ENCODE data around the gene GJE1.
"Not testable (repeated sequence)": the region's sequence is repeated elsewhere in the genome, so short reads cannot be mapped to it uniquely, and the experiment has no call there.

The GJE1 gene

GRCh38 chr6:142138876-142139275 is 6.2 kb downstream of the GJE1 start:
- H3K4me3 ChIP-seq (ENCODE audit: low read length) = no peak overlapping the region
- no peaks in the 10 kb centered on the region for H3K27me3 ChIP-seq (replicated peaks; ENCODE audit: control insufficient read depth, insufficient read depth, low read length)
- DNase-seq (ENCODE audit: low read depth) = no peak
- no peaks in the 10 kb centered on the region for H3K36me3 ChIP-seq (ENCODE audit: control insufficient read depth, insufficient read depth, low read length, severe bottlenecking)
- no peak overlapping the region for H3K9ac ChIP-seq (ENCODE audit: low read length)
- no peaks in the 10 kb centered on the region for H3K9me3 ChIP-seq (ENCODE audit: control insufficient read depth, low read length)
- no peaks in the 10 kb centered on the region for H3K4me1 ChIP-seq (ENCODE audit: control insufficient read depth, insufficient read depth, low read length)

GRCh38 chr6:142141531-142141930 is 8.8 kb downstream of the GJE1 start:
- not testable (repeated sequence) for H3K27me3 ChIP-seq (replicated peaks; ENCODE audit: control insufficient read depth, insufficient read depth, low read length); H3K4me1 ChIP-seq (ENCODE audit: control insufficient read depth, insufficient read depth, low read length); H3K9me3 ChIP-seq (ENCODE audit: control insufficient read depth, low read length); DNase-seq (ENCODE audit: low read depth); H3K9ac ChIP-seq (ENCODE audit: low read length); H3K36me3 ChIP-seq (ENCODE audit: control insufficient read depth, insufficient read depth, low read length, severe bottlenecking); H3K4me3 ChIP-seq (ENCODE audit: low read length)

- Histone ChIP-seq H3K27me3 (replicated peaks; ENCODE audit: control insufficient read depth, insufficient read depth, low read length) (no peaks in the 10 kb centered on the region), H3K9me3 (ENCODE audit: control insufficient read depth, low read length) (no peaks in the 10 kb centered on the region), H3K36me3 (ENCODE audit: control insufficient read depth, insufficient read depth, low read length, severe bottlenecking) (no peaks in the 10 kb centered on the region), H3K4me3 (ENCODE audit: low read length) (peak within 1 kb of the TSS; percentile 97), H3K9ac (ENCODE audit: low read length) (peak within 1 kb of the TSS; percentile 94), H3K4me1 (ENCODE audit: control insufficient read depth, insufficient read depth, low read length) (peaks cover 19% of the 10 kb centered on the region)
- DNase-seq (ENCODE audit: low read depth) = peak; percentile 100
Measured at GRCh38 chr6:142146828-142147662, 14.3 kb downstream of the GJE1 start, which contains the start of the genes NMBR and VTA1. NMBR (minus strand) TSS chr6:142147122; CDS start chr6:142088658, 58,464 bp downstream. VTA1 (plus strand) TSS chr6:142147263; CDS start chr6:142147288, 25 bp downstream.

DNA sequence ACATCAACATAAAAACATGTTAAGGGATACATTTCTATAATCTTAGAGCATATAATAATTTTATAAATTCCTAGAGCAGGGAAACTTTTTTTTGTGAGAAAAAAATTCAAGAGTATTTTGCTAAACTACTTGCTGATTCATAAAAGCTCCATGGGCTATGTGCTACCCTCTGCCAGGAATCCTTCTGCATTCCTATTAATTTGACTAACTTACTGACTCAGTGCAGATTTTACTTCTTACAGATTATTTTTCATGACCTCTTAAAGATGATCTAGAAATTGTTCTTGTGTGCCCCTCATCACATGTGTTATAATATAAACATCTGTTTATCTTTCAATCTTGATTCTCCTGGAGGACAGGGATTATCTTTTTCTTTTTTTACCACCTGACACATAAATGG is 20.0 kb downstream of the GJE1 start:
- H3K9me3 ChIP-seq (ENCODE audit: control insufficient read depth, low read length) = no peaks in the 10 kb centered on the region
- H3K27me3 ChIP-seq (replicated peaks; ENCODE audit: control insufficient read depth, insufficient read depth, low read length) = no peaks in the 10 kb centered on the region
- DNase-seq (ENCODE audit: low read depth) = peak; percentile 76
- H3K4me1 ChIP-seq (ENCODE audit: control insufficient read depth, insufficient read depth, low read length) = peaks cover 44% of the 10 kb centered on the region
- H3K4me3 ChIP-seq (ENCODE audit: low read length) = peak overlapping the region; percentile 32
- H3K36me3 ChIP-seq (ENCODE audit: control insufficient read depth, insufficient read depth, low read length, severe bottlenecking) = no peaks in the 10 kb centered on the region
- H3K9ac ChIP-seq (ENCODE audit: low read length) = peak overlapping the region; percentile 35

- DNase-seq (ENCODE audit: low read depth) = no peak
- H3K9ac ChIP-seq (ENCODE audit: low read length) = peak overlapping the region; percentile 35
- H3K36me3 ChIP-seq (ENCODE audit: control insufficient read depth, insufficient read depth, low read length, severe bottlenecking) = no peaks in the 10 kb centered on the region
- H3K4me3 ChIP-seq (ENCODE audit: low read length) = peak overlapping the region; percentile 32
- no peaks in the 10 kb centered on the region for H3K27me3 ChIP-seq (replicated peaks; ENCODE audit: control insufficient read depth, insufficient read depth, low read length)
- peaks cover 40% of the 10 kb centered on the region for H3K4me1 ChIP-seq (ENCODE audit: control insufficient read depth, insufficient read depth, low read length)
- no peaks in the 10 kb centered on the region for H3K9me3 ChIP-seq (ENCODE audit: control insufficient read depth, low read length)
Measured at GRCh38 chr6:142153196-142153595, 20.5 kb downstream of the GJE1 start.

DNA sequence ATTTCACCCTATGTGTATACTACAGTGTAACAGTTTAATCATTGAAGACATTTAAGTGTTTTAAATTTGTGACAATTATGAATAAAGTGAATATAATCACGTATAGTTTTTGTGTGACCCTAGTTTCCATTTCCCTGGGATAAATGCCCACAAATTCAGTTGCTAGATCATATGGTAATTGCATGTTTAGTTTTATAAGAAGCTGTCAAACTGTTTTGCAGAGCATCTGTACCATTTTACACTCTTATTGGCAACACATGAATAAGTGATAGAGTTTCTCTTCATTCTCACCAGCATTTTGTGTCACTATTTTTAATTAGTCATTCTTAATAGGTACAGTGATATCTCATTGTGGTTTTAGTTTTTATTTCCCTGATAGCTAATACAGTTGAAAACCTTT is 21.6 kb downstream of the GJE1 start:
- no peak overlapping the region for H3K9ac ChIP-seq (ENCODE audit: low read length)
- H3K36me3 ChIP-seq (ENCODE audit: control insufficient read depth, insufficient read depth, low read length, severe bottlenecking) = no peaks in the 10 kb centered on the region
- H3K4me3 ChIP-seq (ENCODE audit: low read length) = no peak overlapping the region
- peaks cover 28% of the 10 kb centered on the region for H3K4me1 ChIP-seq (ENCODE audit: control insufficient read depth, insufficient read depth, low read length)
- no peaks in the 10 kb centered on the region for H3K27me3 ChIP-seq (replicated peaks; ENCODE audit: control insufficient read depth, insufficient read depth, low read length)
- DNase-seq (ENCODE audit: low read depth) = no peak
- H3K9me3 ChIP-seq (ENCODE audit: control insufficient read depth, low read length) = no peaks in the 10 kb centered on the region

DNA sequence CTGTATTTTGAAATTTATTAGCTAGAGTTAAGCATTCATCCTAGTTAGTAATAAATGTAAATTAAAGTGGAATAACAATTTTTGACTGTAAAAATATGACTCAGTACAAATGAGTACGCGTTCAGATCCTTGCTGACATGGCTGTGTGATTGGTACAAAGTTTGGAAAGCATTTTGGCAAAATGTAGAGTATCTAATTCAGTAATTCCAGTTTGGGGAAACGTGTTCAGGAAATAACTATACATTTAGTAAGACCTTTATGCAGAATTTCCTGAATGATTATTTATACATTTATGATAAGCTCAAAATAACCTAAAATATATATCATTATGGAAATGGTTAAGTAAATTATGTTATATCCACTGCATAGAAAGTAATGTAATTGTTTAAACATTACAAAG is 22.4 kb downstream of the GJE1 start:
- no peaks in the 10 kb centered on the region for H3K27me3 ChIP-seq (replicated peaks; ENCODE audit: control insufficient read depth, insufficient read depth, low read length)
- no peaks in the 10 kb centered on the region for H3K36me3 ChIP-seq (ENCODE audit: control insufficient read depth, insufficient read depth, low read length, severe bottlenecking)
- no peak for DNase-seq (ENCODE audit: low read depth)
- peaks cover 25% of the 10 kb centered on the region for H3K4me1 ChIP-seq (ENCODE audit: control insufficient read depth, insufficient read depth, low read length)
- no peaks in the 10 kb centered on the region for H3K9me3 ChIP-seq (ENCODE audit: control insufficient read depth, low read length)
- H3K4me3 ChIP-seq (ENCODE audit: low read length) = no peak overlapping the region
- H3K9ac ChIP-seq (ENCODE audit: low read length) = no peak overlapping the region

DNA sequence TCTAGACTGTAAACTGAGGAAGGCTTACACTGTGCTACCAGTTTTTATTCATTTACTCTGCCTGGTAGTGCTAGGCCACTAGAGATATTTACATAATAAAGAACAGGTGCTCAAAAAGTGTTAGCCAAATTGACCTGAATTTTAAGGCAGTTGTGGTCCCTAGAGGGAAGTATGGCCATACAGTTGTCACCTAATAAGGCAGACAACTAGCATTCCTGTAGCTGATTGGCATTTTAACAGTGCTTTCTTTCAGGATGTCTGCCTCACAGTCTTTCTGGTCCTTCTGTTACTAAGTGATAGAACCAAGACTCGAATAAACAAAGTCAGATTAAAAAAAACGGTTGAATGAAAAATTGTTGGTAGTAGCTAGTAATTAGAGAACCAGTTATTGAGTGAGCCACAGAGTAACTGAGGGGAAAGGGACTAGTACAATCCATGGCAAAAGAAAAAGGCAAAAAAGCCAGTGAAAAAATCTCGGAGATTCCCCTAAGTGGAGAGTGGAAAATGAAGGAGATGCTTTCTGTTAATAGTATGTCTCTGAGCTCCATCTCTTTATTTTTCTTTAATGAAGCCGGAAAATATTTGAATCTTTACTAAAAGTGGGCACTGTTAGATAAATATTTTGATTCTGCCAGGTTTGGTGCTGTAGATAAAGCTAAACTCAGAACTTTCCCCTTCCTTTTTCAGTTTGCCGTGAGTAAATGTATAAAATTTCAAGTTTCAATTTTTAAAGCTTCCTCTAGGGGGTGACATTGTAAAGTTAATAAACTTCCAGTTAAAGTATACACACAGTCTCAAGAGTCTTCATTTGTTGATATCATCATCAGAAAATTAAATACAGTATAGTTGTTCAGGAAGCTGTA is 23.4 kb downstream of the GJE1 start:
- Histone ChIP-seq H3K4me3 (ENCODE audit: low read length) (peak overlapping the region; percentile 38), H3K9me3 (ENCODE audit: control insufficient read depth, low read length) (no peaks in the 10 kb centered on the region), H3K36me3 (ENCODE audit: control insufficient read depth, insufficient read depth, low read length, severe bottlenecking) (no peaks in the 10 kb centered on the region), H3K4me1 (ENCODE audit: control insufficient read depth, insufficient read depth, low read length) (peaks cover 25% of the 10 kb centered on the region), H3K27me3 (replicated peaks; ENCODE audit: control insufficient read depth, insufficient read depth, low read length) (no peaks in the 10 kb centered on the region), H3K9ac (ENCODE audit: low read length) (peak overlapping the region; percentile 71)
- DNase-seq (ENCODE audit: low read depth) = peak; percentile 73

DNA sequence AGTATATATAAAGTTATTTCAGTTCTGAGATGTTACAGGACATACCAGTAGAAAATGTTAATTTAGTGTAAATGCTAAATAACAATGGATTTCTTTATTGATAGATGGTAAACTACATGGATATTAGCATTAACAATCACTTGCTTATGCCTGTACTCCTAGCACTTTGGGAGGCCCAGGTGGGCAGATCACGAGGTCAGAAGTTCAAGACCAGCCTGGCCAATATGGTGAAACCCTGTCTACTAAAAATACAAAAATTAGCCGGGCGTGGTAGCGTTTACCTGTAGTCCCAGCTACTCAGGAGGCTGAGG is 24.0 kb downstream of the GJE1 start:
- not testable (repeated sequence) for DNase-seq (ENCODE audit: low read depth)

DNA sequence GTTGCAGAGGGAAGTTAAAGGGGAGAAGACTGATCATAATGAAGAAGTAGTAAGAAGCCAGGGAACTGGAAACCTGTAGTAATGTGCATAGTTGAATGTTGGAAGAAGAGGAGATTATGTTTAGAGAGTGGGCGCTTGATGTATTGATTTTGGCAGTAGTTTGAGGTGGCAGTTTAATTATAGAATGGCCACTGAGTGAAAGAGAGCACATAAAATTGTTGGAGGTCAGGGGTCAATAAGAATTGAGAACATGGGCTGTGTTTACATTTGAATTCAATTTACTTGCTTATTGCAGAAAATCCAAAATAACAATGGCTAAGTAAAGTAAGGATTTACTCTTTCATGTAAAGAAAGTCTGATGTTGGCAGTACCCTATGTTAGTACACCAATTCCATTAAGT is 30.1 kb downstream of the GJE1 start:
- no peaks in the 10 kb centered on the region for H3K27me3 ChIP-seq (replicated peaks; ENCODE audit: control insufficient read depth, insufficient read depth, low read length)
- H3K9me3 ChIP-seq (ENCODE audit: control insufficient read depth, low read length) = no peaks in the 10 kb centered on the region
- H3K36me3 ChIP-seq (ENCODE audit: control insufficient read depth, insufficient read depth, low read length, severe bottlenecking) = peaks cover 12% of the 10 kb centered on the region
- H3K4me1 ChIP-seq (ENCODE audit: control insufficient read depth, insufficient read depth, low read length) = peaks cover 17% of the 10 kb centered on the region
- H3K4me3 ChIP-seq (ENCODE audit: low read length) = no peak overlapping the region
- H3K9ac ChIP-seq (ENCODE audit: low read length) = no peak overlapping the region
- no peak for DNase-seq (ENCODE audit: low read depth)

More for the DNA sequence above, 24.0 kb downstream of the GJE1 start:
- not testable (repeated sequence) for H3K4me3 ChIP-seq (ENCODE audit: low read length); H3K9me3 ChIP-seq (ENCODE audit: control insufficient read depth, low read length); H3K9ac ChIP-seq (ENCODE audit: low read length); H3K36me3 ChIP-seq (ENCODE audit: control insufficient read depth, insufficient read depth, low read length, severe bottlenecking); H3K27me3 ChIP-seq (replicated peaks; ENCODE audit: control insufficient read depth, insufficient read depth, low read length)
- peaks cover 25% of the 10 kb centered on the region for H3K4me1 ChIP-seq (ENCODE audit: control insufficient read depth, insufficient read depth, low read length)

DNA sequence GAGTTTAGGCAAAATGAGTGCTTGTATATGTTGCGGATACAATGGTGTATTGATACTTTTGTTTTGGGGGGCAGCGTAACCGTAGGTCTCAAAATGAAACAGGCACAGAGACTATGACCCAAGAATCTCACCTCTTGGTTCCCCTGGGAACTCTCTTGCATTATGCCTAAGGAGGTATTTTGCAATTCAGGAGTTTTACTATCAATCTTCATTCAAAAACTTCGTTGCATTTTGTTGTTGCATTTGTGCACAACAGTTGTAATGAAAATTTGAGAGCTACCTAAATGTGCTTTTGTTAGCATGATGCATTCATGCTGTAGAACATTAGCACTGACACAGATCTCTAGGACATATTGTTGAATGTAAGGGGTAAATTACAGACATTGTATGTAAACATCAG is 32.5 kb downstream of the GJE1 start:
- peaks cover 22% of the 10 kb centered on the region for H3K36me3 ChIP-seq (ENCODE audit: control insufficient read depth, insufficient read depth, low read length, severe bottlenecking)
- no peak overlapping the region for H3K4me3 ChIP-seq (ENCODE audit: low read length)
- H3K4me1 ChIP-seq (ENCODE audit: control insufficient read depth, insufficient read depth, low read length) = peaks cover 17% of the 10 kb centered on the region
- no peaks in the 10 kb centered on the region for H3K27me3 ChIP-seq (replicated peaks; ENCODE audit: control insufficient read depth, insufficient read depth, low read length)
- no peak overlapping the region for H3K9ac ChIP-seq (ENCODE audit: low read length)
- DNase-seq (ENCODE audit: low read depth) = peak; percentile 22
- no peaks in the 10 kb centered on the region for H3K9me3 ChIP-seq (ENCODE audit: control insufficient read depth, low read length)
